Measurements from ENCODE around the gene USP7.

GRCh38 chr16:8945626-8946296 lies 17.9 kb downstream of the USP7 start:
- TF ChIP-seq CTCF (IDR thresholded peaks at IDR 0.05), result no peak
- TF ChIP-seq ZFX (IDR thresholded peaks at IDR 0.05; ENCODE audit: borderline replicate concordance), result no peak

Data from 22Rv1 (cell line).